Measurements from ENCODE around the gene PEX11A.

Gene PEX11A

GRCh38 chr15:89649013-89649625, 41.4 kb downstream of the PEX11A start:
- Histone ChIP-seq H3K79me2 (ENCODE audit: low read length) (no peaks in the 10 kb centered on the region), H3K27ac (ENCODE audit: low read length) (no peak overlapping the region), H3K9ac (ENCODE audit: low read length) (no peak overlapping the region), H3K4me2 (ENCODE audit: low read depth, low read length) (no peak overlapping the region), H4K20me1 (ENCODE audit: insufficient read depth, low read length) (no peaks in the 10 kb centered on the region), H3K9me2 (replicated peaks; ENCODE audit: insufficient read depth, low read length) (no peaks in the 10 kb centered on the region), H3K4me1 (ENCODE audit: low read length) (peaks cover 3% of the 10 kb centered on the region; the same call in 1 of the 2 replicates), H3K4me3 (ENCODE audit: low read length) (no peak overlapping the region), H3F3A (ENCODE audit: insufficient read depth, low read length) (no peaks in the 10 kb centered on the region), H3K36me3 (replicated peaks; ENCODE audit: insufficient read depth, low read length) (no peaks in the 10 kb centered on the region), H3K9me3 (replicated peaks; ENCODE audit: insufficient read depth, low read length) (no peaks in the 10 kb centered on the region), H3K27me3 (replicated peaks; ENCODE audit: insufficient read depth, low read length) (no peaks in the 10 kb centered on the region), H2AFZ (ENCODE audit: low read length) (no peak overlapping the region)
- DNase-seq, result no peak
- TF ChIP-seq EZH2phosphoT487 (IDR thresholded peaks at IDR 0.05; ENCODE audit: low read length) (no peak), CTCF (IDR thresholded peaks at IDR 0.05; ENCODE audit: low read length) (no peak), EZH2 (optimal IDR thresholded peaks at IDR 0.05; ENCODE audit: low read depth, low read length) (no peak)

DNA sequence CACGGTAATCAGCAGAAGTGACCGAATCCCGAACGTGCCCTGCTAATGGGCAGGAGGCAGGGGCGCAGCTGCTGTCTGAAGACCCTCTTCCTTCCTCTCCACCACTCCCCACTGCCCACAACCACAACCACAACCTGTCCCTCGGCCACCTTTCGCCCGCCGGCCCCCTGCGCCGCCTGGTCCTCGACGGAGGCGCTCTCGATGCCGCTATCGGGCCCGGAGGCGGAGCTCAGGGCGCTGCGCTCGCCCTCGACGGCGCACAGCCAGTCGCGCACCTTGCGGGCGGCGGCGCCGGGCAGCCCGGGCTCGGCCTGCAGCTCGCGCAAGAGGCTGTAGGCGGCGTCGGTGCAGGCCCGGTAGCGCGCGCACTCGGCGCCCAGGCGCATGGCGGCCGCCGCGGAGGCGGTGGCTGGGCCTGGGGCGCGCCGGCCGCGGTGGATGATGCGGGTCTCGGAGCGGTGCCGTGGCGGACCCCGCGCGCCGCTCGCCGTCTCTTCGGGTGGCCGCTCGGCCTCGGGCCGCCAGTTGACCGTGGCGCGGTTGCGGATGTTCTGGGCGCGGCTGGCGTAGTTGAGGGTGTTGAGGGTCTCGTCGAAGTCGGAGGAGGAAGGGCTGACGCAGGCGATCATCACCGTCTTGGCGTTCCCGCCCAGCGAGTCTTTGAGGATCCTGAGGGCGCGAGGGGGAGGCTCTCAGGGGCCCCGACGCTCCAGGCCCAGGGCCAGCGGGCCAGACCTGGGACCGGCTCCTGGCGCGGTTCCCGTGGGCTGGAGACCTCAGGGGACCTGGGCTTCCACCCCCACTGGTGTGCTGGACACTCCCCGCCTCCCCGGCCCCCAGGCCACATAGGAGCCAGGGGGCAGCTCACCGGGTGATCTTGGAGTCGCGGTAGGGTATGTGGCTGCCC, 42.2 kb downstream of the PEX11A start:
- Histone ChIP-seq H3K4me2 (ENCODE audit: low read depth, low read length) (no peak overlapping the region), H3K36me3 (replicated peaks; ENCODE audit: insufficient read depth, low read length) (no peaks in the 10 kb centered on the region), H3K79me2 (ENCODE audit: low read length) (no peaks in the 10 kb centered on the region), H3K27me3 (replicated peaks; ENCODE audit: insufficient read depth, low read length) (no peaks in the 10 kb centered on the region), H3K9me2 (replicated peaks; ENCODE audit: insufficient read depth, low read length) (no peaks in the 10 kb centered on the region), H3K9me3 (replicated peaks; ENCODE audit: insufficient read depth, low read length) (no peaks in the 10 kb centered on the region), H3K4me1 (ENCODE audit: low read length) (peaks cover 3% of the 10 kb centered on the region; the same call in 1 of the 2 replicates), H2AFZ (ENCODE audit: low read length) (no peak overlapping the region), H3K4me3 (ENCODE audit: low read length) (no peak overlapping the region), H3K27ac (ENCODE audit: low read length) (no peak overlapping the region), H3F3A (ENCODE audit: insufficient read depth, low read length) (no peaks in the 10 kb centered on the region), H4K20me1 (ENCODE audit: insufficient read depth, low read length) (no peaks in the 10 kb centered on the region), H3K9ac (ENCODE audit: low read length) (no peak overlapping the region)
- TF ChIP-seq EZH2 (optimal IDR thresholded peaks at IDR 0.05; ENCODE audit: low read depth, low read length), result no peak
- no peak for DNase-seq

GRCh38 chr15:89647191-89647851, 43.2 kb downstream of the PEX11A start:
- Histone ChIP-seq H2AFZ (ENCODE audit: low read length) (peak overlapping the region; percentile 58; the same call in 1 of the 2 replicates), H4K20me1 (ENCODE audit: insufficient read depth, low read length) (no peaks in the 10 kb centered on the region), H3K27ac (ENCODE audit: low read length) (no peak overlapping the region), H3K27me3 (replicated peaks; ENCODE audit: insufficient read depth, low read length) (no peaks in the 10 kb centered on the region), H3K4me1 (ENCODE audit: low read length) (peaks cover 3% of the 10 kb centered on the region; the same call in 1 of the 2 replicates), H3K9ac (ENCODE audit: low read length) (no peak overlapping the region), H3K36me3 (replicated peaks; ENCODE audit: insufficient read depth, low read length) (no peaks in the 10 kb centered on the region), H3K79me2 (ENCODE audit: low read length) (no peaks in the 10 kb centered on the region), H3K4me3 (ENCODE audit: low read length) (peak overlapping the region; percentile 34; the same call in 1 of the 2 replicates), H3F3A (ENCODE audit: insufficient read depth, low read length) (no peaks in the 10 kb centered on the region), H3K9me2 (replicated peaks; ENCODE audit: insufficient read depth, low read length) (no peaks in the 10 kb centered on the region), H3K9me3 (replicated peaks; ENCODE audit: insufficient read depth, low read length) (no peaks in the 10 kb centered on the region), H3K4me2 (ENCODE audit: low read depth, low read length) (peak overlapping the region; percentile 81)
- DNase-seq, result peak; percentile 57
- TF ChIP-seq EZH2phosphoT487 (IDR thresholded peaks at IDR 0.05; ENCODE audit: low read length) (no peak), CTCF (IDR thresholded peaks at IDR 0.05; ENCODE audit: low read length) (peak; percentile 92), EZH2 (optimal IDR thresholded peaks at IDR 0.05; ENCODE audit: low read depth, low read length) (no peak)

Data from MM.1S (cell line).